Sigmoid colon (tissue), 7 donors: ENCODE data around the gene SLC7A7. TPM values are rescaled to one million over a fixed set of nuclear protein-coding genes. Genes with fewer than 3 reads are reported as not detected.
"Not testable (repeated sequence)": the region's sequence is repeated elsewhere in the genome, so short reads cannot be mapped to it uniquely, and the experiment has no call there.

ENCODE experiments used
- DNase-seq: peaks from one replicate; pipeline ENCODE4 v3.0.0-alpha.2; 2019
- H3K27ac ChIP-seq, 4 donors: fragments of 200-600 bp; sonication (generic); one replicate each; pipeline ENCODE4 v1.5.1; 2016 to 2019; ENCODE audit warnings: mild to moderate bottlenecking in 1 of 4
- H3K27me3 ChIP-seq, 3 donors: fragments of 200-600 bp; sonication (generic); one replicate each; pipeline ENCODE4 v1.5.1; 2019; ENCODE audit warnings: mild to moderate bottlenecking in 1 of 3
- H3K36me3 ChIP-seq, 4 donors: fragments of 200-600 bp; sonication (generic); one replicate each; pipeline ENCODE4 v1.5.1; 2016 to 2019
- H3K4me1 ChIP-seq, 4 donors: fragments of 200-600 bp; sonication (generic); one replicate each; pipeline ENCODE4 v1.5.1; 2017 to 2019
- H3K4me3 ChIP-seq, 4 donors: fragments of 200-600 bp; sonication (generic); one replicate each; pipeline ENCODE4 v1.5.1; 2017 to 2019; ENCODE audit warnings: mild to moderate bottlenecking in 2 of 4, moderate library complexity in 1 of 4
- H3K9me3 ChIP-seq, 4 donors: fragments of 200-600 bp in 3 of 4; sonication (generic) in 3 of 4; one replicate each; pipeline versions ENCODE4 v1.5.1 to v1.6.1; 2013 to 2019
- EP300 ChIP-seq, 4 donors: sonication (generic); formaldehyde crosslinking; IDR thresholded peaks; one replicate each; pipeline ENCODE4 v1.6.1; 2017; ENCODE audit warnings: antibody characterized with exemption in 4 of 4
- POLR2A ChIP-seq, 2 donors: fragments of 450-650 bp; IDR thresholded peaks; one replicate each; pipeline ENCODE4 v1.6.1; 2016; ENCODE audit warnings: antibody characterized with exemption in 2 of 2, mild to moderate bottlenecking in 2 of 2, moderate library complexity in 2 of 2
- POLR2AphosphoS5 ChIP-seq, 4 donors: sonication (generic); formaldehyde crosslinking; IDR thresholded peaks; one replicate each; pipeline ENCODE4 v1.6.1; 2017; ENCODE audit warnings: antibody characterized with exemption in 4 of 4
- WGBS, 2 donors: extraction: QIAGEN DNeasy Blood & Tissue Kit; methylation state at CpG; one replicate each; pipeline ENCODE4 v1.1.7; 2013; 5-methylcytosine and 5-hydroxymethylcytosine counted together
- intact Hi-C: fragments of 100-400 bp; cut with DNase I; formaldehyde crosslinking; loops from one replicate; pipeline ENCODE4 v1.15.1; 2023
- polyA plus RNA-seq, 3 donors: library from polyadenylated mRNA; stranded (reverse); fragments of 200-250 nt; gene quantifications; one replicate each; pipeline ENCODE4 v1.2.3, GENCODE V29; 2013
- total RNA-seq, 4 donors: library from RNA; depleted of rRNA; stranded (reverse); fragments of >200 nt; gene quantifications; one replicate each; pipeline ENCODE4 v1.1.0, GENCODE V29; 2016
- TF ChIP-seq, protein P1 (sequence below), 4 experiments: fragments of 450-650 bp in 3 of 4; fragments of 200-600 bp in 1 of 4; IDR thresholded peaks; one replicate each; pipeline ENCODE4 v1.5.1; 2016 to 2019; ENCODE audit warnings: antibody characterized with exemption in 4 of 4, mild to moderate bottlenecking in 3 of 4, moderate library complexity in 2 of 4
- donor health status: healthy with polysubstance abuse.
- donor health status: Bipolar disorder and iron deficiency.
- donor health status: healthy.

SLC7A7 gene
- total and polyA plus RNA-seq, 7 donors, result 15.6 to 23.5 (median 16.4) TPM

DNA sequence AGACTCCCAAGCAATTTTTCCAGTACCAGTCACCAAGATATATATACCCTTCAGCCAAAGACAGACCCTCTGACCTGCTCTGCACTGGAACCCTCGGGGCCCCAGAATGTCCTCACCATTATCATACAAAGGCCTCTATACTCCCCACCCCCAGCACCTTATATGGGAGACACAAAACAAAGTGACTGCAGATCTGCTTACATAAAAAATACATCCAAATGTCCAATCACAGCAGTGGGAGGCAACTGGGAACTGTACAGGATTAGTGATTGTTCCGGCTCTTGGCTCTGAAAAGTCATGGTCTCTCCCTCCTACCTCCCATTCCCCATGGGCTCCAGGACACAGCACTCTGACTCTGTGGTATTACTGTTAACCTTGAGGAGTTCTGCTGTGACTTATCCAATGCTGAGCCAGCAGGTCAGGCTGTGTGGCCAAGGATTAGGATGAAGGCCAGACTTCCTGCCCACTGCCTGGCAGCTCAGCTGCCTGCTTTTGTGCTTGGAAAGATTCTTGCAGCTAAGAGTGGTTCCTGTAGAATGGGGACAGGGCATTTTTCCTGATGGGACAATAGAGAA lies 35.0 kb downstream of the SLC7A7 start:
- no peak overlapping the region for H3K4me3 ChIP-seq
- intact Hi-C loops, result no loop called here
- H3K36me3 ChIP-seq, result no peaks in the 10 kb centered on the region
- H3K9me3 ChIP-seq, result no peaks in the 10 kb centered on the region
- no peaks in the 10 kb centered on the region for H3K4me1 ChIP-seq
- no peak for DNase-seq
- H3K27me3 ChIP-seq, result no peaks in the 10 kb centered on the region
- WGBS, 2 donors, result 73 to 82% methylated on average over 2 of the region's 2 CpGs
- no peak overlapping the region for H3K27ac ChIP-seq
- TF ChIP-seq, protein P1, sequence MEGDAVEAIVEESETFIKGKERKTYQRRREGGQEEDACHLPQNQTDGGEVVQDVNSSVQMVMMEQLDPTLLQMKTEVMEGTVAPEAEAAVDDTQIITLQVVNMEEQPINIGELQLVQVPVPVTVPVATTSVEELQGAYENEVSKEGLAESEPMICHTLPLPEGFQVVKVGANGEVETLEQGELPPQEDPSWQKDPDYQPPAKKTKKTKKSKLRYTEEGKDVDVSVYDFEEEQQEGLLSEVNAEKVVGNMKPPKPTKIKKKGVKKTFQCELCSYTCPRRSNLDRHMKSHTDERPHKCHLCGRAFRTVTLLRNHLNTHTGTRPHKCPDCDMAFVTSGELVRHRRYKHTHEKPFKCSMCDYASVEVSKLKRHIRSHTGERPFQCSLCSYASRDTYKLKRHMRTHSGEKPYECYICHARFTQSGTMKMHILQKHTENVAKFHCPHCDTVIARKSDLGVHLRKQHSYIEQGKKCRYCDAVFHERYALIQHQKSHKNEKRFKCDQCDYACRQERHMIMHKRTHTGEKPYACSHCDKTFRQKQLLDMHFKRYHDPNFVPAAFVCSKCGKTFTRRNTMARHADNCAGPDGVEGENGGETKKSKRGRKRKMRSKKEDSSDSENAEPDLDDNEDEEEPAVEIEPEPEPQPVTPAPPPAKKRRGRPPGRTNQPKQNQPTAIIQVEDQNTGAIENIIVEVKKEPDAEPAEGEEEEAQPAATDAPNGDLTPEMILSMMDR (IDR thresholded peaks at IDR 0.05), result no peak
- TF ChIP-seq EP300 (IDR thresholded peaks at IDR 0.05), result no peak
- no peak for TF ChIP-seq POLR2AphosphoS5 (IDR thresholded peaks at IDR 0.05)
- no peak for TF ChIP-seq POLR2A (IDR thresholded peaks at IDR 0.05)

DNA sequence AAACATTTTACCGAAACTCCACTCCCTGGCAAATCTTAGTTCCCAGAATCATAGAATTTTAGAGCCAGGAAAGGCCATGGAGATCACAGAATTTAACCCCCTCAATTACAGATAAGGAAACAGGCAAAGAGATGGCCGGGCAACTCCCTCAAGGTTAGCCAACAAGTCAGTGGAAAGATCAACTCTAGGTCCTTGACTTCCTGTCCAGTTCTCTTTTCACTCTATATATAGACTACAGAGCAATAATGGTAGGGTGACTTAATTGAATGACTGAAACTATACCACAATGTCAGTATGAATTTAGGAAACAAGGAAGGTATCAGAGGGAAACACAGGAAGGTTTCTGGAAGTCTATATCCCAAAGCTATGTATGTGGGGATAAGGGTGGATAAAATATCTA lies 37.2 kb downstream of the SLC7A7 start:
- H3K27ac ChIP-seq, result no peak overlapping the region
- no peaks in the 10 kb centered on the region for H3K9me3 ChIP-seq
- 86 to 88% methylated on average over 2 of the region's 2 CpGs for WGBS, 2 donors
- no peaks in the 10 kb centered on the region for H3K4me1 ChIP-seq
- intact Hi-C loops, result no loop called here
- no peak for DNase-seq
- H3K27me3 ChIP-seq, result no peaks in the 10 kb centered on the region
- no peak for TF ChIP-seq POLR2A (IDR thresholded peaks at IDR 0.05)
- no peak for TF ChIP-seq EP300 (IDR thresholded peaks at IDR 0.05)
- TF ChIP-seq POLR2AphosphoS5 (IDR thresholded peaks at IDR 0.05), result no peak
- TF ChIP-seq, protein P1 (IDR thresholded peaks at IDR 0.05), result no peak
- no peak overlapping the region for H3K4me3 ChIP-seq
- H3K36me3 ChIP-seq, result peaks cover 0 to 11% (median 5%) of the 10 kb centered on the region in 4 donors

DNA sequence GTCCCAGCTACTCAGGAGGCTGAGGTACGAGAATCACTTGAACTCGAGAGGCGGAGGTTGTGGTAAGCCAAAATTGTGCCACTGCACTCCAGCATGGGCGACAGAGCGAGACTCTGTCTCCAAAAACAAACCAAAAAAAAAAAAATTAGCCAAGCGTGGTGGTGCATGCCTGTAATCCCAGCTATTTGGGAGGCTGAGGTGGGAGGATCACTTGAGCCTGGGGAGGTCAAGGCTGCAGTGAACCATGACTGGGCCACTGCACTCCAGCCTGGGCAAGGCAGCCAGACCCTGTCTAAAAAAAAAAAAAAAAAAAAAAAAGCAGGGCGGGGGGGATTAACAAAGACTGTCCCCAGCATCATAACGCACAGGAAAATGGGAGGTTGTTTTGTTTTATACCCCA lies 38.4 kb downstream of the SLC7A7 start:
- H3K9me3 ChIP-seq, H3K4me3 ChIP-seq, DNase-seq, H3K27ac ChIP-seq, H3K27me3 ChIP-seq, H3K4me1 ChIP-seq, intact Hi-C loops: not testable (repeated sequence)
- 89 to 97% methylated on average over 8 of the region's 8 CpGs for WGBS, 2 donors
- H3K36me3 ChIP-seq, result peaks cover 0 to 21% (median 7%) of the 10 kb centered on the region in 4 donors

DNA sequence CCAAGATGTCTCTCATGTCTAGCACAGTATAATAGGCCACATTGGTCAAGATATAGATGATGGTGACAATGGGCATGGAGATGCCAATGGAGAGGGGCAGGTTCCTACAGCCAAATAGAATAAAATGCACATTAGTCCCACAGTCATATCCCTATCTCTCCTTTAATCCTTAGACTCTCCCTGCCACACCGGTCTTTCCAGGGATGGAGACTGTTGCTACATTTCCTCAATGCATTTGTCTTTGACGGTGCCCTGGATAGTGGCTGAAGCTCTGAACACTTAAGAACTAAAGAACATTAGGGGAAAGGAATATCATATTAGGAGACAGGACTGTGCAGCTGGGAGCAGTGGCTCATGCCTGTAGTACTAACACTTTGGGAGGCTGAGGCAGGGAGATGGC lies 39.0 kb downstream of the SLC7A7 start:
- Histone ChIP-seq H3K9me3 (no peaks in the 10 kb centered on the region), H3K4me1 (no peaks in the 10 kb centered on the region), H3K36me3 (peaks cover 4 to 27% (median 13%) of the 10 kb centered on the region in 4 donors), H3K4me3 (no peak overlapping the region), H3K27ac (no peak overlapping the region), H3K27me3 (no peaks in the 10 kb centered on the region)
- no peak for DNase-seq
- TF ChIP-seq, protein P1 (IDR thresholded peaks at IDR 0.05), result no peak
- no peak for TF ChIP-seq EP300 (IDR thresholded peaks at IDR 0.05)
- no peak for TF ChIP-seq POLR2A (IDR thresholded peaks at IDR 0.05)
- no peak for TF ChIP-seq POLR2AphosphoS5 (IDR thresholded peaks at IDR 0.05)
- intact Hi-C loops, result no loop called here
- WGBS, 2 donors, result 95 to 97% methylated on average over 2 of the region's 2 CpGs

DNA sequence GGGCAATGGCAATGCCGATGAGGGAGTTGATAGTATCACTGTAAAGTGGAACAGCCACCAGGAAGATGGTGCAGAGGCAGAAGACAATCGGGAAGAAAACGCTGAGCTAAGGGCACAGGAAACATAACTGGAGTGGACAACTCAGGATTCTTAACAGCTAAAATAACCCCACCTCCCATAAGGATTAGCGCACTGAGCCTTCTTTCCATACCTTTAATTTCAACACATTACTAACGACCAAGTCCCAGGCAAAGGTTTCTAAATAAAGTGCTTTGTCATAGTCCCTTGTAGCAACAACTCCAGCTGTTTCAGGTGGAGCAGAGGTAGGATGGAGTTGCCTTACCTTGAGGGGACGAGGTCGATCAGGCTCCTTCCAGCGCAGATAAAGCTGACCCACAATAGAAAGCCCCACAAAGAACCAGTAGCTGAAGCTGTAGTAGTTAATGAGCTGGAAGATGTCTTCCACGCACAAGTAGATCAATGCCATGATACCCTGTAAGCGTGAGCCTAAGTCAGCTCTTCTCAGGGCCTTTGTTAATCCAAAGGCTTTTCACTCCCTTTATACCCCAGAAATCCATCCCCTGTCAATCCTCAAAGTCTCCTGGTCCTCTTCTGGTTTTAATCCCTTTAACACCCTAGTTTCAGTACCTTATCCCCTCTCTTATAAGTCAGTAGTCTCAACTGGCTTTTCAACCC lies 41.1 kb downstream of the SLC7A7 start:
- DNase-seq, result no peak
- TF ChIP-seq POLR2AphosphoS5 (IDR thresholded peaks at IDR 0.05) (no peak), EP300 (IDR thresholded peaks at IDR 0.05) (no peak), POLR2A (IDR thresholded peaks at IDR 0.05) (no peak)
- peaks cover 15 to 48% (median 34%) of the 10 kb centered on the region in 4 donors for H3K36me3 ChIP-seq
- 92% methylated on average over 10 of the region's 10 CpGs for WGBS, 2 donors
- H3K27me3 ChIP-seq, result no peaks in the 10 kb centered on the region
- H3K4me3 ChIP-seq, result no peak overlapping the region
- H3K9me3 ChIP-seq, result no peaks in the 10 kb centered on the region
- intact Hi-C loops, result no loop called here
- H3K27ac ChIP-seq, result no peak overlapping the region
- H3K4me1 ChIP-seq, result no peaks in the 10 kb centered on the region
